SK-MEL-5 (cell line): ENCODE results near the gene CECR2. TPM values are rescaled to one million over a fixed set of nuclear protein-coding genes. Genes with fewer than 3 reads are reported as not detected.

Source experiments
- DNase-seq: peaks from one replicate; pipeline ENCODE4 v3.0.0-alpha.2; 2016; ENCODE audit warnings: low read depth, low spot score
- in situ Hi-C: cut with HindIII; loops from 2 replicates; pipeline ENCODE4 v1.10.0; 2016; ENCODE audit warnings: low sequenced_read_pairs, high pct_unique_total_duplicates, low pct_unique_long_range_greater_than_20kb
- polyA plus RNA-seq, 2 experiments: library from polyadenylated mRNA; depleted of rRNA; stranded (reverse); fragments of >200 nt; gene quantifications; 2 replicates each; pipeline ENCODE4 v1.2.3, GENCODE V29; 2015
- total RNA-seq: library from RNA; depleted of rRNA; stranded (reverse); fragments of >200 nt; shearing (Covaris generic); gene quantifications from 2 replicates; pipeline ENCODE4 v1.2.3, GENCODE V29; 2014; rRNA removed

The CECR2 gene
- 4.8 and 5.7 TPM in 2 replicates for total RNA-seq
- 4.6 and 7.4 TPM in 2 replicates for polyA plus RNA-seq (2015; cell fraction: cytosol; rRNA removed)
- 6.6 and 14.0 TPM in 2 replicates for polyA plus RNA-seq (2015; cell fraction: nucleus; rRNA removed)

- in situ Hi-C loops, result no loop called here
Measured at GRCh38 chr22:17369439-17370025, at the start of gene CECR2. Gene CECR2, plus strand, starts transcription at chr22:17369460. Its CDS starts 324 bp downstream, at chr22:17369784.

GRCh38 chr22:17319546-17319945, 49.7 kb upstream of the CECR2 start:
- no peak for DNase-seq
- in situ Hi-C loops, result no loop called here

More at GRCh38 chr22:17369439-17370025, at the start of gene CECR2:
- DNase-seq, result peak; percentile 61

GRCh38 chr22:17322511-17322910, 46.7 kb upstream of the CECR2 start:
- in situ Hi-C loops, result no loop called here
- no peak for DNase-seq

GRCh38 chr22:17331690-17332089, 37.6 kb upstream of the CECR2 start:
- in situ Hi-C loops, result no loop called here

GRCh38 chr22:17332109-17332800, 37.0 kb upstream of the CECR2 start:
- in situ Hi-C loops, result no loop called here

More at GRCh38 chr22:17331690-17332089, 37.6 kb upstream of the CECR2 start:
- DNase-seq, result no peak

GRCh38 chr22:17334059-17334458, 35.2 kb upstream of the CECR2 start:
- in situ Hi-C loops, result no loop called here
- no peak for DNase-seq

More at GRCh38 chr22:17332109-17332800, 37.0 kb upstream of the CECR2 start:
- no peak for DNase-seq

GRCh38 chr22:17334983-17335382, 34.3 kb upstream of the CECR2 start:
- in situ Hi-C loops, result no loop called here
- no peak for DNase-seq

- in situ Hi-C loops, result no loop called here
- DNase-seq, result no peak
Measured at GRCh38 chr22:17336061-17336460, 33.2 kb upstream of the CECR2 start.

GRCh38 chr22:17337639-17338038, 31.6 kb upstream of the CECR2 start:
- in situ Hi-C loops, result no loop called here
- DNase-seq, result no peak

- in situ Hi-C loops, result no loop called here
- DNase-seq, result peak; percentile 53
Measured at GRCh38 chr22:17339095-17339693, 30.1 kb upstream of the CECR2 start.

GRCh38 chr22:17342361-17342760, 26.9 kb upstream of the CECR2 start:
- in situ Hi-C loops, result no loop called here
- no peak for DNase-seq

- in situ Hi-C loops, result no loop called here
- DNase-seq, result no peak
Measured at GRCh38 chr22:17343766-17344165, 25.5 kb upstream of the CECR2 start.

GRCh38 chr22:17346578-17346977, 22.7 kb upstream of the CECR2 start:
- DNase-seq, result no peak
- in situ Hi-C loops, result no loop called here

GRCh38 chr22:17347724-17348123, 21.5 kb upstream of the CECR2 start:
- in situ Hi-C loops, result no loop called here
- no peak for DNase-seq

GRCh38 chr22:17348464-17349103, 20.7 kb upstream of the CECR2 start:
- DNase-seq, result no peak
- in situ Hi-C loops, result no loop called here

GRCh38 chr22:17349172-17349571, 20.1 kb upstream of the CECR2 start:
- in situ Hi-C loops, result no loop called here

GRCh38 chr22:17350292-17350691, 19.0 kb upstream of the CECR2 start:
- in situ Hi-C loops, result no loop called here
- peak; percentile 73 for DNase-seq

More at GRCh38 chr22:17349172-17349571, 20.1 kb upstream of the CECR2 start:
- DNase-seq, result no peak

- no peak for DNase-seq
- in situ Hi-C loops, result no loop called here
Measured at GRCh38 chr22:17352798-17353197, 16.5 kb upstream of the CECR2 start.
